H1 (cell line): ENCODE data around the gene FRK. TPM values are rescaled to one million over a fixed set of nuclear protein-coding genes. Genes with fewer than 3 reads are reported as not detected.

Experiments used
- BRCA1 ChIP-seq: IDR thresholded peaks from 2 replicates; pipeline ENCODE4 v1.6.1; 2012; ENCODE audit warnings: low read depth, low read length, improper control_type of control experiment
- KDM4A ChIP-seq: IDR thresholded peaks from one replicate; pipeline ENCODE4 v1.7.1; 2012; ENCODE audit warnings: low read depth, mild to moderate bottlenecking, moderate library complexity, low read length, inconsistent platforms; ENCODE audit not compliant: severe bottlenecking
- KDM5A ChIP-seq: fragments of 200-600 bp; IDR thresholded peaks from 2 replicates; pipeline ENCODE4 v1.7.1; 2012; ENCODE audit warnings: mild to moderate bottlenecking, low read length, inconsistent platforms, mixed read lengths
- SP4 ChIP-seq: IDR thresholded peaks from 2 replicates; pipeline ENCODE4 v1.6.1; 2012; ENCODE audit warnings: low read length, inconsistent platforms
- polyA plus RNA-seq, 7 experiments: library from polyadenylated mRNA; depleted of rRNA in 3 of 7; stranded (reverse) in 5 of 7; unstranded in 2 of 7; fragments of >200 nt in 5 of 7; fragments of 200-250 nt in 2 of 7; gene quantifications; 1 replicate in 5 of 7; 2 replicates in 1 of 7; 4 replicates in 1 of 7; pipeline versions ENCODE4 v1.2.1 to v1.2.3, GENCODE V29; 2011 to 2013; ENCODE audit warnings: missing spikeins in 2 of 7, mixed read lengths in 2 of 7
- total RNA-seq: library from RNA; stranded (reverse); fragmentation: NEBNext Ultra II Directional; extraction: Animal tissue kit (Norgen Biotek cat#: 25700); gene quantifications from 2 replicates; pipeline ENCODE4 v1.2.1, GENCODE V29; 2021
- TF ChIP-seq, protein P1 (sequence below): IDR thresholded peaks from 2 replicates; pipeline ENCODE4 v1.6.1; 2011; ENCODE audit warnings: low read depth, mild to moderate bottlenecking, low read length; ENCODE audit not compliant: insufficient read depth

FRK gene
- total and polyA plus RNA-seq, 2 of the 8 experiments (the other 6 are each of a cell fraction or from before 2014, with no cell fraction given) = 0.11 to 0.24 TPM

DNA sequence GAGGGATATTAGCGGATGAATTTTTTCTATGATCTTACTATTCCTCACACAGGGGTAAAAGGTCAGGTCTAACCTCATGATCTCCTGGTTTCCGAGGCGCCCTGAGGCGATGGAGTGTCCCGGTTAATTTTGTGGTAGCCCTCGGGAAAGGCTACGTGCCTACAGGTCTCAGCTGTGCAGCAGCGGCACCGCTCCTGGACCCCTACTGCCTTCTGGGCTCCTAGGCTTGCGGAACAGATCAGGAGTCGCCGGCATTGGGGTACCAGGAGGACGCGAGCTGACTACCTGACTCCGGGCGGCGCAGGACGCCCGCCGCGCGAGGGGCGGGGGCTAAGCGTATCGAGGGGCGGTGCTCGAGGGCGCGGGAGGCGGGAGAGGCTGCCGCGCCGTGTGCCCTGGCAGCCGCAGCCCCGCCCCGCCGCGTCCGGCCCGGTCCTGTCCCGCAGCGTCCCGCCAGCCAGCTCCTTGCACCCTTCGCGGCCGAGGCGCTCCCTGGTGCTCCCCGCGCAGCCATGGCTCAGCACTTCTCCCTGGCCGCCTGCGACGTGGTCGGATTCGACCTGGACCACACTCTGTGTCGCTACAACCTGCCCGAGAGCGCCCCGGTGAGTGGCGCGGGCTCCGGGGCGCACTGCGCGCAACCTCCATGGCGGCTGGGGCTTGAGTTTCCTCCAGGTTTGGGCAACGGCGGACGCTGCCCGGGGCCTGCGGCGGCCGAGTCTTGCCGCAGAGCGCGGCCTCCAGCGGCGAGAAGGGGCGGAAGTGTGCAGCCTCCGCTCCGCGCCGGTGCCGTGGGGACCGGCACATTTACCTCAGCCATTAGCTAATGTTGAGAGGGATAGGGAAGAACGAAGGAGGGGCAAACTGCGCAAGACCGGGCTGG lies 40.0 kb upstream of the FRK start, which contains the start of gene NT5DC1 (continued):
- TF ChIP-seq SP4 = no peak
- no peak for TF ChIP-seq KDM5A
- TF ChIP-seq KDM4A = peak; percentile 86
- TF ChIP-seq, protein P1, sequence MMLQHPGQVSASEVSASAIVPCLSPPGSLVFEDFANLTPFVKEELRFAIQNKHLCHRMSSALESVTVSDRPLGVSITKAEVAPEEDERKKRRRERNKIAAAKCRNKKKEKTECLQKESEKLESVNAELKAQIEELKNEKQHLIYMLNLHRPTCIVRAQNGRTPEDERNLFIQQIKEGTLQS = no peak
- TF ChIP-seq BRCA1 = no peak
